Mesendoderm (in vitro differentiated cells): ENCODE data around the gene SHFL.

Experiments
- DNase-seq: peaks from one replicate; pipeline ENCODE4 v3.0.0; 2013
- H2AK5ac ChIP-seq: 2 replicates; pipeline ENCODE4 v1.6.1; 2013; ENCODE audit warnings: low read length, inconsistent platforms
- H2BK120ac ChIP-seq: 2 replicates; pipeline ENCODE4 v1.6.1; 2013; ENCODE audit warnings: low read depth, mild to moderate bottlenecking, low read length, moderate library complexity, mixed read lengths
- H2BK15ac ChIP-seq: replicated peaks from 2 replicates; pipeline ENCODE4 v1.6.1; 2013; ENCODE audit warnings: low read depth, mild to moderate bottlenecking, moderate library complexity
- H2BK5ac ChIP-seq: 2 replicates; pipeline ENCODE4 v1.6.1; 2013; ENCODE audit warnings: low read length, inconsistent platforms
- H3K18ac ChIP-seq: 2 replicates; pipeline ENCODE4 v1.6.1; 2013; ENCODE audit warnings: mild to moderate bottlenecking, low read length, mixed read lengths
- H3K23ac ChIP-seq: one replicate; pipeline ENCODE4 v1.6.1; 2013; ENCODE audit warnings: low read length
- H3K27ac ChIP-seq: 2 replicates; pipeline ENCODE4 v1.5.1; 2013; ENCODE audit warnings: low read depth, mild to moderate bottlenecking, inconsistent platforms, low read length, moderate library complexity
- H3K27me3 ChIP-seq: 2 replicates; pipeline ENCODE4 v1.6.1; 2013; ENCODE audit warnings: low read length, control low read depth, mild to moderate bottlenecking, inconsistent platforms; ENCODE audit not compliant: insufficient read depth, poor library complexity
- H3K36me3 ChIP-seq: 2 replicates; pipeline ENCODE4 v1.6.1; 2013; ENCODE audit warnings: low read length, inconsistent platforms; ENCODE audit not compliant: control insufficient read depth, insufficient read depth
- H3K4ac ChIP-seq: one replicate; pipeline ENCODE4 v1.6.1; 2013; ENCODE audit warnings: low read depth, mild to moderate bottlenecking, low read length, moderate library complexity
- H3K4me1 ChIP-seq: 2 replicates; pipeline ENCODE4 v1.6.1; 2013; ENCODE audit warnings: low read depth, low read length, inconsistent platforms; ENCODE audit not compliant: control insufficient read depth
- H3K4me2 ChIP-seq: 2 replicates; pipeline ENCODE4 v1.6.1; 2013; ENCODE audit warnings: low read length
- H3K4me3 ChIP-seq: 2 replicates; pipeline ENCODE4 v1.5.1; 2013; ENCODE audit warnings: mild to moderate bottlenecking, low read length
- H3K56ac ChIP-seq: one replicate; pipeline ENCODE4 v1.6.1; 2013; ENCODE audit warnings: low read length
- H3K79me1 ChIP-seq: 2 replicates; pipeline ENCODE4 v1.6.1; 2013; ENCODE audit warnings: low read length, inconsistent platforms
- H3K79me2 ChIP-seq: 2 replicates; pipeline ENCODE4 v1.6.1; 2013; ENCODE audit warnings: mild to moderate bottlenecking, low read length; ENCODE audit not compliant: control insufficient read depth, insufficient read depth
- H3K9ac ChIP-seq: 2 replicates; pipeline ENCODE4 v1.6.1; 2013; ENCODE audit warnings: low read length, inconsistent platforms
- H4K5ac ChIP-seq: one replicate; pipeline ENCODE4 v1.6.1; 2013; ENCODE audit warnings: low read length
- H4K8ac ChIP-seq: one replicate; pipeline ENCODE4 v1.6.1; 2013; ENCODE audit warnings: low read depth, mild to moderate bottlenecking, control low read depth, low read length, moderate library complexity
- WGBS: extraction: QIAGEN DNeasy Blood & Tissue Kit; methylation state at CpG from one replicate; pipeline ENCODE4 v1.1.7; 2013; ENCODE audit warnings: low lambda C conversion rate, missing lambda C conversion rate; ENCODE audit not compliant: insufficient coverage; ENCODE audit errors: extremely low coverage; 5-methylcytosine and 5-hydroxymethylcytosine counted together

SHFL gene

GRCh38 chr19:10136936-10137335 lies 50.8 kb downstream of the SHFL start:
- Histone ChIP-seq H3K36me3 (peaks cover 43% of the 10 kb centered on the region), H2AK5ac (no peak overlapping the region)

GRCh38 chr19:10137751-10138682 lies 51.9 kb downstream of the SHFL start:
- H3K4me3 ChIP-seq = no peak overlapping the region
- no peak overlapping the region for H2AK5ac ChIP-seq
- H3K4me1 ChIP-seq = no peaks in the 10 kb centered on the region
- no peak overlapping the region for H3K4me2 ChIP-seq
- no peak for DNase-seq
- no peak overlapping the region for H3K9ac ChIP-seq
- no peak overlapping the region for H4K5ac ChIP-seq
- no peaks in the 10 kb centered on the region for H3K27me3 ChIP-seq
- no peaks in the 10 kb centered on the region for H3K79me1 ChIP-seq
- no peak overlapping the region for H3K27ac ChIP-seq
- no peak overlapping the region for H3K4ac ChIP-seq
- H4K8ac ChIP-seq = no peak overlapping the region
- no peak overlapping the region for H2BK5ac ChIP-seq
- H3K36me3 ChIP-seq = peaks cover 45% of the 10 kb centered on the region
- no CpG with 5 or more reads among the region's 38 CpGs for WGBS
- H3K18ac ChIP-seq = no peak overlapping the region
- H3K23ac ChIP-seq = no peak overlapping the region
- no peak overlapping the region for H2BK15ac ChIP-seq
- no peaks in the 10 kb centered on the region for H3K79me2 ChIP-seq
- no peak overlapping the region for H3K56ac ChIP-seq
- no peak overlapping the region for H2BK120ac ChIP-seq

More at GRCh38 chr19:10136936-10137335, 50.8 kb downstream of the SHFL start:
- no peak overlapping the region for H3K56ac ChIP-seq
- H3K79me2 ChIP-seq = no peaks in the 10 kb centered on the region
- no peak overlapping the region for H3K4ac ChIP-seq
- H3K18ac ChIP-seq = no peak overlapping the region
- DNase-seq = no peak
- H2BK120ac ChIP-seq = no peak overlapping the region
- no peaks in the 10 kb centered on the region for H3K27me3 ChIP-seq
- WGBS = no CpG with 5 or more reads among the region's 14 CpGs
- H3K4me2 ChIP-seq = no peak overlapping the region
- H4K8ac ChIP-seq = no peak overlapping the region
- no peak overlapping the region for H2BK15ac ChIP-seq
- H2BK5ac ChIP-seq = no peak overlapping the region
- no peak overlapping the region for H4K5ac ChIP-seq
- H3K27ac ChIP-seq = no peak overlapping the region
- H3K79me1 ChIP-seq = no peaks in the 10 kb centered on the region
- H3K9ac ChIP-seq = no peak overlapping the region
- no peak overlapping the region for H3K4me3 ChIP-seq
- H3K4me1 ChIP-seq = no peaks in the 10 kb centered on the region
- H3K23ac ChIP-seq = no peak overlapping the region

GRCh38 chr19:10138879-10139795 lies 53.0 kb downstream of the SHFL start:
- no peaks in the 10 kb centered on the region for H3K79me1 ChIP-seq
- no peak overlapping the region for H3K4me3 ChIP-seq
- no peak overlapping the region for H3K23ac ChIP-seq
- H3K18ac ChIP-seq = no peak overlapping the region
- peaks cover 40% of the 10 kb centered on the region for H3K36me3 ChIP-seq
- no peak overlapping the region for H2AK5ac ChIP-seq
- no peak overlapping the region for H3K4me2 ChIP-seq
- no peak overlapping the region for H2BK5ac ChIP-seq
- no peak overlapping the region for H2BK120ac ChIP-seq
- no peak overlapping the region for H2BK15ac ChIP-seq
- no peak for DNase-seq
- H3K79me2 ChIP-seq = no peaks in the 10 kb centered on the region
- H3K4ac ChIP-seq = no peak overlapping the region
- H3K4me1 ChIP-seq = no peaks in the 10 kb centered on the region
- no CpG with 5 or more reads among the region's 27 CpGs for WGBS
- H3K27me3 ChIP-seq = no peaks in the 10 kb centered on the region
- no peak overlapping the region for H3K56ac ChIP-seq
- no peak overlapping the region for H4K8ac ChIP-seq
- no peak overlapping the region for H3K27ac ChIP-seq
- no peak overlapping the region for H3K9ac ChIP-seq
- no peak overlapping the region for H4K5ac ChIP-seq

- H4K8ac ChIP-seq = no peak overlapping the region
- no peak overlapping the region for H3K27ac ChIP-seq
- no peak overlapping the region for H3K56ac ChIP-seq
- H3K79me2 ChIP-seq = no peaks in the 10 kb centered on the region
- peaks cover 43% of the 10 kb centered on the region for H3K36me3 ChIP-seq
- H3K4ac ChIP-seq = no peak overlapping the region
- no peak overlapping the region for H2BK15ac ChIP-seq
- H3K4me1 ChIP-seq = no peaks in the 10 kb centered on the region
- H3K4me2 ChIP-seq = no peak overlapping the region
- H4K5ac ChIP-seq = no peak overlapping the region
- no peak overlapping the region for H2BK120ac ChIP-seq
- no peak overlapping the region for H3K18ac ChIP-seq
- WGBS = no CpG with 5 or more reads among the region's 23 CpGs
- no peak overlapping the region for H2AK5ac ChIP-seq
- H3K79me1 ChIP-seq = no peaks in the 10 kb centered on the region
- DNase-seq = no peak
- H3K9ac ChIP-seq = no peak overlapping the region
- H2BK5ac ChIP-seq = no peak overlapping the region
- H3K4me3 ChIP-seq = no peak overlapping the region
- H3K27me3 ChIP-seq = no peaks in the 10 kb centered on the region
- no peak overlapping the region for H3K23ac ChIP-seq
Observed at GRCh38 chr19:10139952-10140351, 53.8 kb downstream of the SHFL start.

- Histone ChIP-seq H3K4ac (no peak overlapping the region), H4K5ac (no peak overlapping the region), H3K36me3 (peaks cover 49% of the 10 kb centered on the region), H3K4me3 (no peak overlapping the region), H3K27ac (no peak overlapping the region), H3K4me2 (no peak overlapping the region), H3K9ac (no peak overlapping the region), H2BK120ac (no peak overlapping the region), H3K56ac (no peak overlapping the region), H4K8ac (no peak overlapping the region), H3K27me3 (no peaks in the 10 kb centered on the region), H3K79me1 (no peaks in the 10 kb centered on the region), H2BK15ac (no peak overlapping the region), H3K4me1 (no peaks in the 10 kb centered on the region), H3K79me2 (no peaks in the 10 kb centered on the region), H3K23ac (no peak overlapping the region), H2BK5ac (no peak overlapping the region), H3K18ac (no peak overlapping the region), H2AK5ac (no peak overlapping the region)
- WGBS = no CpG with 5 or more reads among the region's 13 CpGs
- DNase-seq = no peak
Observed at GRCh38 chr19:10141479-10141878, 55.4 kb downstream of the SHFL start.
